Left ventricle myocardium inferior (tissue), 1 donor: ENCODE data around the gene ATP13A4. TPM values are rescaled to one million over a fixed set of nuclear protein-coding genes. Genes with fewer than 3 reads are reported as not detected.

Experiments
- DNase-seq: peaks from one replicate; pipeline ENCODE4 v3.0.0-alpha.2; 2020
- H3K27ac ChIP-seq: fragments of 200-600 bp; replicated peaks from 2 replicates; pipeline ENCODE4 v1.8.0; 2021
- H3K27me3 ChIP-seq: fragments of 200-600 bp; 2 replicates; pipeline ENCODE4 v1.8.0; 2021; ENCODE audit warnings: low read depth
- H3K36me3 ChIP-seq: fragments of 200-600 bp; 2 replicates; pipeline ENCODE4 v1.8.0; 2021
- H3K4me1 ChIP-seq: fragments of 200-600 bp; 2 replicates; pipeline ENCODE4 v1.8.0; 2021
- H3K4me3 ChIP-seq: fragments of 200-600 bp; 2 replicates; pipeline ENCODE4 v1.8.0; 2021; ENCODE audit warnings: mild to moderate bottlenecking, moderate library complexity
- H3K9me3 ChIP-seq: fragments of 200-600 bp; replicated peaks from 2 replicates; pipeline ENCODE4 v1.8.0; 2021
- intact Hi-C: fragments of 100-400 bp; cut with micrococcal nuclease; formaldehyde crosslinking; loops from one replicate; pipeline ENCODE4 v1.11.0; 2022
- total RNA-seq: library from RNA; stranded (reverse); fragmentation: NEBNext Ultra II Directional; extraction: Animal tissue kit (Norgen Biotek cat#: 25700); gene quantifications from one replicate; pipeline ENCODE4 v1.2.1, GENCODE V29; 2021
- TF ChIP-seq, protein P1 (sequence below): fragments of 200-600 bp; IDR thresholded peaks from 2 replicates; pipeline ENCODE4 v1.8.0; 2021; ENCODE audit warnings: antibody characterized with exemption, mild to moderate bottlenecking, borderline replicate concordance
- donor health status: DM: no; HTN: yes; CAD: no; lungs with severe emphysema.

The ATP13A4 gene
- total RNA-seq, 1 donor from 2014 or later = 0.52 TPM

DNA sequence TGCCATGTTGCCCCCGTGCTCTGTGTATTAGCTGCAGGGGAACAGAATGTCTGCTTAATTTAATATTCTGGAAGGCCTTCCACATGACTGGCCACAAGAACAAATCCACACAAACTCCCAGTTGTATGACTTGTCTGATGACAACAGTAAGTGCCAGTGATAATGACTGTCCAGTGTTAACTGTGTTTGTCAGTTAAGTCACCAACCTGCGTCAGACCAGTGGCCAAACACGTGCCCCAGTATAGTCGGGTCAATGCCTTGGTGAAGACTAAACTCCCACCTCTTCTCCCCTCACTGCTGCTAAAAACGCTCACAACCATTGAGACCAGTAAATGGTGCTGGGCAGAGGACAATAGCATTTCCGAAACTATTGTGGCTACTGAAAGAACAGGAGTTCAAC is 166.3 kb downstream of the ATP13A4 start:
- H3K36me3 ChIP-seq = no peaks in the 10 kb centered on the region
- H3K4me3 ChIP-seq = no peak overlapping the region
- intact Hi-C loops = no loop called here
- no peaks in the 10 kb centered on the region for H3K4me1 ChIP-seq
- H3K27ac ChIP-seq = no peak overlapping the region
- no peaks in the 10 kb centered on the region for H3K9me3 ChIP-seq
- peaks cover 19% of the 10 kb centered on the region for H3K27me3 ChIP-seq
- DNase-seq = no peak
- TF ChIP-seq, protein P1, sequence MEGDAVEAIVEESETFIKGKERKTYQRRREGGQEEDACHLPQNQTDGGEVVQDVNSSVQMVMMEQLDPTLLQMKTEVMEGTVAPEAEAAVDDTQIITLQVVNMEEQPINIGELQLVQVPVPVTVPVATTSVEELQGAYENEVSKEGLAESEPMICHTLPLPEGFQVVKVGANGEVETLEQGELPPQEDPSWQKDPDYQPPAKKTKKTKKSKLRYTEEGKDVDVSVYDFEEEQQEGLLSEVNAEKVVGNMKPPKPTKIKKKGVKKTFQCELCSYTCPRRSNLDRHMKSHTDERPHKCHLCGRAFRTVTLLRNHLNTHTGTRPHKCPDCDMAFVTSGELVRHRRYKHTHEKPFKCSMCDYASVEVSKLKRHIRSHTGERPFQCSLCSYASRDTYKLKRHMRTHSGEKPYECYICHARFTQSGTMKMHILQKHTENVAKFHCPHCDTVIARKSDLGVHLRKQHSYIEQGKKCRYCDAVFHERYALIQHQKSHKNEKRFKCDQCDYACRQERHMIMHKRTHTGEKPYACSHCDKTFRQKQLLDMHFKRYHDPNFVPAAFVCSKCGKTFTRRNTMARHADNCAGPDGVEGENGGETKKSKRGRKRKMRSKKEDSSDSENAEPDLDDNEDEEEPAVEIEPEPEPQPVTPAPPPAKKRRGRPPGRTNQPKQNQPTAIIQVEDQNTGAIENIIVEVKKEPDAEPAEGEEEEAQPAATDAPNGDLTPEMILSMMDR = no peak

DNA sequence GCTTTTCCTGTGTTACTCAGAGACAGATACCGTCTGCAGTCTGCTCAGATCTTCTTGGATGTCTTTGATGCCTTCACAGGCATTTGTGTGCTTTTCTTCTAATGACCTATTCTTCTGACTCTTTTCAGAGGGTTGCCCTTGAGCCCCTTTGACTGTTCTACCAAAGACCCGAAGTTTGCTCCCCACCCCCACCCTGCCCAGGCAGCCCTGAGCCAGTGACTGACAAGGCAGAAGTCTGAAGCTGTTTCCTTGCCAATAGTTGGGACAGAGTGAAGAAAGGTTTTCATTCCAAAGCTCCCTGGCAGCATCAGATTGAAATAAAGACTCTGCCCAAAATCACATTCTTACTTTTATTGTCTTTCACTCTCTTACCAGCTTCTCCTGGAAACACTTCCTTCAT is 167.1 kb downstream of the ATP13A4 start:
- H3K4me1 ChIP-seq = no peaks in the 10 kb centered on the region
- H3K27me3 ChIP-seq = peaks cover 19% of the 10 kb centered on the region
- no peak overlapping the region for H3K27ac ChIP-seq
- no peak for DNase-seq
- no peak overlapping the region for H3K4me3 ChIP-seq
- no peaks in the 10 kb centered on the region for H3K36me3 ChIP-seq
- intact Hi-C loops = no loop called here
- TF ChIP-seq, protein P1 = no peak
- H3K9me3 ChIP-seq = no peaks in the 10 kb centered on the region

DNA sequence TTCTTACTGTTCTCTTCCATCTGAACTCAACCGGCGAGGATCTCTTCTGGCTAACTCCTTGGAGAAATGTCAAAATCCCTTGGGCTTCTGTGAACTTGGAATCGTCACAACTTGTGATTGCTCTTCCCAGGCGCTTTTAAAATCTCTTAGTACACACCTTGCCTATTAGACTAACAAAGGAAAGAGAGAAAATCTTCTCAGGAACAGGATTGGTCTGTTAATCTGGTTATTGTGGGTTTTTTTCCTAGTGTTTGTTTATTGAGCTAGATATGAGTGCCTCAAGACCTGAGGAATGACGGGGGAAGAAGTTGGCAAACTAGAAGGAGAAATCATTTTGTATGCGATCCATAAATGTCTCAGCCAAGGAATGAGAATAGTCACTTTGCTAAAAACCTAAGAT is 176.0 kb downstream of the ATP13A4 start, which contains the start of gene ATP13A5:
Gene ATP13A5 (minus strand): TSS at position 48 of the 400 bp plus-strand sequence. CDS start 28 bp downstream, at position 20.
- no peaks in the 10 kb centered on the region for H3K27me3 ChIP-seq
- no peak for DNase-seq
- intact Hi-C loops = no loop called here

DNA sequence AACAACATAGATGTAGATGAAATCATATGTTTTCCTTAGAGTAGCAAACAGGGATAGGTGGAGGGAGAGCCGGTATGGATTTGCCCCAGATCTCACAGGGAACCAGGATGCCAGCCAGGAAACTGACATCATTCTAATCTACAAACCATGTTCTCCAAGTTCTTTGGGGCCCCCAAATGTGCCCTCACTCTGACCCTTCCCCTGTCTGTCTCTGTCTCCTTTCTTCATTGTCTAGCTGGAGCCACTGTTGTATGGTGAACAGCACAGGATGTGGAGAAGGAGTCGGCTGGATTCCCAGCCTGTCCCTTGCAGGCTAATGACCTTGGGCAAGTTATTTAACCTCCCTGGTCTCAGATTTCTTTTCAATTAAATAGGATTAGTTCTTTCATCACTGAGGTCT is 177.1 kb downstream of the ATP13A4 start:
- Histone ChIP-seq H3K4me1 (no peaks in the 10 kb centered on the region), H3K27me3 (no peaks in the 10 kb centered on the region), H3K36me3 (no peaks in the 10 kb centered on the region), H3K4me3 (no peak overlapping the region), H3K27ac (no peak overlapping the region), H3K9me3 (no peaks in the 10 kb centered on the region)
- TF ChIP-seq, protein P1 = no peak
- intact Hi-C loops = no loop called here
- no peak for DNase-seq

More for the DNA sequence above, 176.0 kb downstream of the ATP13A4 start, which contains the start of gene ATP13A5:
- TF ChIP-seq, protein P1 = no peak
- H3K36me3 ChIP-seq = no peaks in the 10 kb centered on the region
- no peak within 1 kb of the TSS for H3K27ac ChIP-seq
- no peaks in the 10 kb centered on the region for H3K9me3 ChIP-seq
- no peak within 1 kb of the TSS for H3K4me3 ChIP-seq
- no peaks in the 10 kb centered on the region for H3K4me1 ChIP-seq

DNA sequence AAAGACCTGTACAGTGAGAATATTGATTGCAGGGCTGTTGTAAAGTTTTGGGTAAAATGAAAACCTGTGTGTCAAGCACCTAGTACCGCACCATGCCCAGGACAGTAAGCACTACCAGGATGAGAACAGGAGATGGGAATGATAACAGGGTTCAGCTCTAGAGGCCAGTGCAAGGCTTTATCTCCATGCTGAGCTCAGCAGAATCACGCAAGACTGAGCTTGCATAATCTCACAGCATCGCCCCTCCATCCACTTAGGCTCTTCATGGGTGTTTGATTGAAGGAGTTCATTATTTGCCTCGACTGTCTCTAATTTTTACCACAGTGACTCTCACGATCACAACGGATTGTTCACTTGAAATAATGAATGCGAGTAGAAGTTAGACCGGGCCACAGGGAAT is 179.1 kb downstream of the ATP13A4 start:
- Histone ChIP-seq H3K36me3 (no peaks in the 10 kb centered on the region), H3K27me3 (no peaks in the 10 kb centered on the region), H3K4me1 (no peaks in the 10 kb centered on the region), H3K27ac (no peak overlapping the region), H3K4me3 (no peak overlapping the region), H3K9me3 (no peaks in the 10 kb centered on the region)
- intact Hi-C loops = no loop called here
- TF ChIP-seq, protein P1 = no peak
- DNase-seq = no peak
